HepG2 (cell line): ENCODE data around the gene SYTL3. TPM values are rescaled to one million over a fixed set of nuclear protein-coding genes. Genes with fewer than 3 reads are reported as not detected.
"Not testable (repeated sequence)": the region's sequence is repeated elsewhere in the genome, so short reads cannot be mapped to it uniquely, and the experiment has no call there.

Experiments
- ATAC-seq: fragments of 200-7000 bp; cut with Tn5 transposase; 3 replicates; pipeline ENCODE4 v1.9.1; 2020; ENCODE audit warnings: mild to moderate bottlenecking, moderate library complexity
- BruUV-seq: library from RNA; stranded (reverse); fragments of 400-500 nt; replicated peaks from 2 replicates; lab custom pipeline; 2021; lab: Mats Ljungman, UMichigan
- CTCF ChIA-PET: fragments of 300-600 bp; formaldehyde crosslinking; extraction: SDS; loops from one replicate; lab custom pipeline; 2021; ENCODE audit warnings: low total read pairs, inconsistent platforms, low intra/inter-chr PET ratio; lab: Yijun Ruan, JAX
- POLR2A ChIA-PET: fragments of 350-600 bp; sonication (Branson Sonifier 250); formaldehyde crosslinking; loops from one replicate; lab custom pipeline; 2020; ENCODE audit warnings: antibody characterized with exemption, inconsistent platforms; lab: Yijun Ruan, JAX
- DNase-seq: peaks from one replicate; pipeline ENCODE4 v3.0.0-alpha.2; 2015; ENCODE audit warnings: low spot score
- FAIRE-seq: peaks from 3 replicates; lab custom pipeline; 2011; peaks lifted over from hg19 to GRCh38; lab: Jason Lieb, UNC
- H2AFZ ChIP-seq: one replicate; pipeline ENCODE4 v1.6.1; 2011; ENCODE audit warnings: low read length, inconsistent platforms
- H3K27ac ChIP-seq: fragments of 300-600 bp; 3 replicates; pipeline ENCODE4 v1.8.0; 2011; ENCODE audit warnings: mixed run types, mild to moderate bottlenecking, mixed read lengths, low read length, inconsistent platforms; ENCODE audit not compliant: insufficient read depth; ENCODE audit errors: extremely low read length
- H3K27me3 ChIP-seq, 2 experiments: fragments of 200-600 bp in 1 of 2; 2 replicates in 1 of 2; 3 replicates in 1 of 2; pipeline versions ENCODE4 v1.6.0 to v1.8.0; 2011; ENCODE audit warnings: low read length in 2 of 2, mild to moderate bottlenecking in 2 of 2, moderate library complexity in 2 of 2, inconsistent platforms in 1 of 2; ENCODE audit not compliant: insufficient read depth in 2 of 2, control insufficient read depth in 1 of 2
- H3K36me3 ChIP-seq, 2 experiments: fragments of 200-600 bp in 1 of 2; replicated peaks in 1 of 2; 2 replicates in 1 of 2; 3 replicates in 1 of 2; pipeline versions ENCODE4 v1.5.1 to v1.8.0; 2011; ENCODE audit warnings: low read length in 2 of 2, inconsistent platforms in 1 of 2; ENCODE audit not compliant: insufficient read depth in 2 of 2, control insufficient read depth in 1 of 2
- H3K4me1 ChIP-seq: 2 replicates; pipeline ENCODE4 v1.5.1; 2012; ENCODE audit warnings: low read length, inconsistent platforms; ENCODE audit not compliant: insufficient read depth
- H3K4me2 ChIP-seq: 2 replicates; pipeline ENCODE4 v1.6.0; 2011; ENCODE audit warnings: low read depth, low read length, inconsistent platforms
- H3K4me3 ChIP-seq, 3 experiments: fragments of 200-600 bp in 1 of 3; sonication (generic), shearing (Covaris generic) in 1 of 3; replicated peaks in 1 of 3; 2 replicates each; pipeline ENCODE4 v1.5.1; 2011 to 2016; ENCODE audit warnings: low read length in 3 of 3, inconsistent platforms in 2 of 3, low read depth in 2 of 3, mild to moderate bottlenecking in 2 of 3, control low read depth in 1 of 3, mixed read lengths in 1 of 3; ENCODE audit not compliant: insufficient read depth in 1 of 3
- H3K79me2 ChIP-seq: one replicate; pipeline ENCODE4 v1.6.1; 2011; ENCODE audit warnings: low read length, inconsistent platforms; ENCODE audit not compliant: insufficient read depth
- H3K9ac ChIP-seq: 2 replicates; pipeline ENCODE4 v1.6.0; 2011; ENCODE audit warnings: mild to moderate bottlenecking, low read depth, low read length, inconsistent platforms; ENCODE audit not compliant: insufficient read depth
- H3K9me3 ChIP-seq: 2 replicates; pipeline ENCODE4 v1.5.1; 2012; ENCODE audit warnings: mild to moderate bottlenecking, low read length
- H4K20me1 ChIP-seq: 2 replicates; pipeline ENCODE4 v1.6.0; 2011; ENCODE audit warnings: inconsistent platforms, mild to moderate bottlenecking, low read length, moderate library complexity; ENCODE audit not compliant: insufficient read depth
- ARNT2 ChIP-seq: sonication (generic); formaldehyde crosslinking; IDR thresholded peaks from 2 replicates; pipeline ENCODE4 v1.8.0; 2022; ENCODE audit warnings: mild to moderate bottlenecking, low read depth, missing genetic modification reagents, moderate library complexity
- NR1H2 ChIP-seq: sonication (generic); formaldehyde crosslinking; IDR thresholded peaks from 2 replicates; pipeline ENCODE4 v1.8.1; 2022; ENCODE audit warnings: low read depth, missing genetic modification reagents, borderline replicate concordance
- RAD21 ChIP-seq: fragments of 450-650 bp; formaldehyde crosslinking; IDR thresholded peaks from 2 replicates; pipeline ENCODE4 v1.5.0; 2020; ENCODE audit warnings: mild to moderate bottlenecking
- ZNF331 ChIP-seq: sonication (generic); formaldehyde crosslinking; IDR thresholded peaks from 2 replicates; pipeline ENCODE4 v1.4.0; 2020; ENCODE audit warnings: missing genetic modification reagents
- ZSCAN20 ChIP-seq: sonication (generic); formaldehyde crosslinking; IDR thresholded peaks from 2 replicates; pipeline ENCODE4 v1.4.0; 2020; ENCODE audit warnings: missing genetic modification reagents, mild to moderate bottlenecking, borderline replicate concordance
- WGBS: methylation state at CpG from one replicate; pipeline ENCODE4 v1.1.6; 2017; ENCODE audit warnings: low lambda C conversion rate; 5-methylcytosine and 5-hydroxymethylcytosine counted together
- in situ Hi-C: cut with HindIII; loops from 2 replicates; pipeline ENCODE4 v1.10.0; 2017; ENCODE audit warnings: low pct_unique_long_range_greater_than_20kb; ENCODE audit not compliant: extremely low pct_ligation_motif_present
- intact Hi-C: fragments of 100-400 bp; cut with micrococcal nuclease; formaldehyde crosslinking; loops from one replicate; pipeline ENCODE4 v1.10.0; 2022; ENCODE audit not compliant: unreplicated experiment
- polyA plus RNA-seq, 8 experiments: library from polyadenylated mRNA; depleted of rRNA in 3 of 8; stranded (reverse) in 7 of 8; unstranded in 1 of 8; fragments of >200 nt; fragmentation: Illumina TruSeq in 4 of 8; extraction: Trizol in 4 of 8; gene quantifications; 2 replicates each; pipeline versions ENCODE4 v1.2.1 to v1.2.3, GENCODE V29; 2011 to 2016; ENCODE audit warnings: low read depth in 4 of 8, missing spikeins in 1 of 8, mixed read lengths in 1 of 8; ENCODE audit not compliant: insufficient read depth in 1 of 8
- total RNA-seq, 5 experiments: library from RNA; depleted of rRNA; stranded (reverse); fragments of >200 nt; fragmentation: Illumina TruSeq; extraction: Trizol; gene quantifications; 2 replicates each; pipeline ENCODE4 v1.2.3, GENCODE V29; 2016; ENCODE audit warnings: low read depth in 1 of 5

The SYTL3 gene
- total and polyA plus RNA-seq, 2 of the 13 experiments (the other 11 are each of a cell fraction or from before 2014, with no cell fraction given): 0.11 to 0.28 TPM

DNA sequence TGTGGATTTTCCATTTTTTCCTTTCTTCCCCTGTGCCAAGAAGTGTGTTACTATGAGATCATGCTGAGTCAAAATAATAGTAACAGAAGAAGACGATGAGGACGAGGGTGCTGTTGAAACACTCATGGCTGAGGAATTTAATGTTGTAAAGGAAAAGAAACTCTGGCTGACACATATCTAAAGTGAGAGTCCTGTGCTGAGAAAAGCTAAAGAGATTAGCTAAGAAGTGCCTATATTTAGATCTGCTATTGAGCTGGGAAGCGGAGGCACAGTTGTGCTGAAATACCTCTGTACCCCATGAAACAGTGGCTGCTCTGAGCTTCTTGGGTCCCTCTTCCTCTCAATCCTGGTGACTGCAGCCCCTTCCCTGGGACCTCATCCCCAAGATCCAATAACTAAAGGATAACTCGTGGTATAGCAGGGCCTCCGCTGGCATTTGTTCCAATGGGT, 1.1 kb upstream of the SYTL3 start:
- no peak overlapping the region for H3K9ac ChIP-seq
- no peaks in the 10 kb centered on the region for H4K20me1 ChIP-seq
- no peaks in the 10 kb centered on the region for H3K36me3 ChIP-seq
- WGBS: 35% methylated on average over 5 of the region's 5 CpGs
- ChIA-PET CTCF (no interaction called here), POLR2A (no interaction called here)
- intact Hi-C loops (loop anchor here (10.0 kb wide), 1 partner anchor 1116 kb away; the partner anchor contains the start of gene ACAT2), in situ Hi-C loops (no loop called here)
- peaks cover 3% of the 10 kb centered on the region for H3K79me2 ChIP-seq
- no peak overlapping the region for H3K4me2 ChIP-seq
- TF ChIP-seq RAD21 (CRISPR knock-in tag) (no peak), ARNT2 (CRISPR knock-in tag) (no peak), ZSCAN20 (CRISPR knock-in tag) (no peak), NR1H2 (CRISPR knock-in tag) (no peak), ZNF331 (CRISPR knock-in tag) (no peak)
- H3K9me3 ChIP-seq: no peaks in the 10 kb centered on the region
- no TSS peak for BruUV-seq
- H3K4me1 ChIP-seq: peaks cover 17% of the 10 kb centered on the region
- H3K27ac ChIP-seq: no peak overlapping the region
- no peak overlapping the region for H3K4me3 ChIP-seq
- no peak overlapping the region for H2AFZ ChIP-seq
- DNase-seq (no peak), FAIRE-seq (no peak), ATAC-seq (no peak)
- H3K27me3 ChIP-seq: peaks cover 2 to 24% of the 10 kb centered on the region in 2 experiments; a peak in 3 of 5 replicates

DNA sequence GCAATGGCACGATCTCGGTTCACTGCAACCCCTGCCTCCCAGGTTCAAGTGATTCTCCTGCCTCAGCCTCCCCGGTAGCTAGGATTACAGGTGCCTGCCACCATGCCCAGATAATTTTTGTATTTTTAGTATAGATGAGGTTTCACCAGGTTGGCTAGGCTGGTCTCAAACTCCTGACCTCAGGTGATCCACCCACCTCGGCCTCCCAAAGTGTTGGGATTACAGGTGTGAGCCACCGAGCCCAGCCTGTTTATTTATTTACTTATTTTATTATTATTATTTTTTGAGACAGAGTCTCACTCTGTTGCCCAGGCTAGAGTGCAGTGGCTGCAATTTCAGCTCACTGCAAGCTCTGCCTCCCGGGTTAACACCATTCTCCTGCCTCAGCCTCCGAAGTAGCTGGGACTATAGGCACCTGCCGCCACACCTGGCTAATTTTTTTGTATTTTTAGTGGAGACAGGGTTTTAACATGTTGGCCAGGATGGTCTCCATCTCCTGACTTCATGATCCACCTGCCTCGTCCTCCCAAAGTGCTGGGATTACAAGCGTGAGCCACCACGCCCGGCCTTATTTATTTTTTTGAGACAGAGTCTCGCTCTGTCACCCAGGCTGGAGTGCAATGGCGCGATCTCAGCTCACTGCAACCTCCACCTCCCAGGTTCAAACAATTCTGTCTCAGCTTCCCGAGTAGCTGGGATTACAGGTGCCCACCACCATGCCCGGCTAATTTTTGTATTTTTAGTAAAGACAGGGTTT, 2.3 kb downstream of the SYTL3 start:
- H3K9ac ChIP-seq, intact Hi-C loops, H3K9me3 ChIP-seq, H3K79me2 ChIP-seq, H2AFZ ChIP-seq, H3K4me3 ChIP-seq, in situ Hi-C loops, DNase-seq, BruUV-seq, CTCF ChIA-PET, H4K20me1 ChIP-seq, H3K27ac ChIP-seq, H3K4me2 ChIP-seq, FAIRE-seq, ATAC-seq, H3K36me3 ChIP-seq: not testable (repeated sequence)
- peaks cover 36% of the 10 kb centered on the region for H3K4me1 ChIP-seq
- WGBS: 71% methylated on average over 17 of the region's 17 CpGs
- POLR2A ChIA-PET: interaction anchor here (1.0 kb wide), 1 partner anchor 7 kb away, joined by 3 read pairs; the partner anchor contains the start of gene DYNLT1
- peaks cover 2 to 37% of the 10 kb centered on the region in 2 experiments; a peak in 3 of 5 replicates for H3K27me3 ChIP-seq
